HG03575 (cell line): Measurements from ENCODE around the gene DIAPH1.
A peak's percentile ranks its signal among the peaks of the same experiment; 100 is the strongest.

Experiments
- ATAC-seq: cut with Tn5 transposase; IDR thresholded peaks from one replicate; pipeline ENCODE4 v1.9.1; 2021; ENCODE audit not compliant: unreplicated experiment, insufficient number of reproducible peaks, low FRiP score; ENCODE audit errors: extremely low read depth

The DIAPH1 gene

DNA sequence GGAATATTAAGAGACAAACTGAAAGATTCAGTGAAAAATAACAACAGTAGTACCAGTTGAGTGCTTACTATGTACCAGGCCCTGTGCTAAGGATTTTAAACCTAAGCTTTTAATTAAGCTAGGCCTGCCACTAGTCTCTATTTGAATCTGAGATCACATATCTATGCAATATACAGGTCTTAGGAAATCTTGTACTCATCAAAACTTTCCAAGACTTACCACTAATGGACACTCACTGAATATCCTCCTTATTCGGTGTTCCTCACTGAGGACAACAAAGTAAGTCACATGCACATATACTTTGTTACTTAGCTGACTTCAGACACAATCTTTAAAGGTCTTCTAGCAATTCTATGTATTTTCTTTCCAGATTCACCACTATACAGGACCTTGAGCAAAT is 32.6 kb downstream of the DIAPH1 start:
- no peak for ATAC-seq

DNA sequence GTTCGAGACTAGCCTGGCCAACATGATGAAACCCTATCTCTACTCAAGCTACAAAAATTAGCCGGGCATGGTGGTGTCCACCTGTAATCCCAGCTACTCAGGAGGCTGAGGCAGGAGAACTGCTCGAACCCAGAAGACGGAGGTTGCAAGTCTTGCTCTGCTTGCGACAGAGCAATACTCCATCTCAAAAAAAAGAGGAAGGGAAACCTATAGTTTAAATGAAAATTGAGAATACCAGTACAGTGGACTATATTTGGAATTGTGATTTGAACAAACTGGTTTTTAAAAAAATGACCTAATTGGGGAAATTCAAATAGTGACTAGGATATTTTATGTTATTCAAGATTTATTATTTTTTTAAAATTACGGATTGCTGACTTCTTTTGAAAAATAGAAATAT is 33.2 kb downstream of the DIAPH1 start:
- ATAC-seq, result no peak

DNA sequence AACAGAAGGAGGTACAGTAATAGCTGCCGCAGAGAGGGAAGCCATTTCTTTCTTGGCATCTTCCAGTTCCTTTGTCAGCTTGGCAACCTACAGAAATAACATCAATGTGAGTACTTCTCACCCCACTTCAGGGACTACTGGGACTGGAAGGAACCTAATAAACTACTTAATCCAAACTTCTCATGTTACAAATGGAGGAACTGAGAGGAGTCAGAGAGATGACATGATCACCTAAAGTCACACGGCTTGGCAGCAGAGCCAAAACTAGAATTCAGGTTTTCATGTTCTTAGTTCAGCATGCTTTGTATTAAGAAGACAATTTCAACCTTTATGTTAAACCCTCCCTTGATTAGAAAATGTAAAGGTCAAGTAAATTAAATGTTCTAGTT is 44.7 kb downstream of the DIAPH1 start:
- ATAC-seq, result no peak

DNA sequence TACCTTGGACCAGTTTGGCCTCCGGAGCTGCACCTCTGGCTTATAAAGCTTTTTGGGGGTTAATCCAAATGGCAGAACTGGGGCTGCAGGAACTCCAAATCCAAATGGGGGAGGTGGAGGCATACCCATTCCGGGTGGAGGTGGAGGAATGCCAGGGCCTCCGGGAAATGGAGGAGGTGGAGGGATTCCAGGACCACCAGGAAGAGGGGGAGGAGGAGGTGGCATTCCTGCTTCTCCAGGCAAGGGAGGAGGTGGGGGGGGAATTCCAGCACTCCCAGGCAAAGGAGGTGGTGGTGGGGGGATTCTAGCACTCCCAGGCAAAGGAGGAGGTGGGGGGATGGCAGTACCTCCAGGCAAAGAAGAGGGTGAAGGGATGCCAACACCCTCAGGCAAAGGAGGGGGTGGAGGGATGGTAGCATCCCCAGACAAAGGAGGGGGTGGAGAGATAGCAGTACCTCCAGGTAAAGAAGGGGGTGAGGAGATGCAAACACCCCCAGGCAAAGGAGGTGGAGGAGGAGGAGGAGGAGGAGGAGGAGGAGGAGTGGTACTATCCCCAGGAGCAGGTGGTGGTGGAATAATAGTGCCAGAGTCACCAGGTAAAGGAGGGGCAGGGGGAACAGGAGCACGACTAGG is 45.2 kb downstream of the DIAPH1 start:
- no peak for ATAC-seq

DNA sequence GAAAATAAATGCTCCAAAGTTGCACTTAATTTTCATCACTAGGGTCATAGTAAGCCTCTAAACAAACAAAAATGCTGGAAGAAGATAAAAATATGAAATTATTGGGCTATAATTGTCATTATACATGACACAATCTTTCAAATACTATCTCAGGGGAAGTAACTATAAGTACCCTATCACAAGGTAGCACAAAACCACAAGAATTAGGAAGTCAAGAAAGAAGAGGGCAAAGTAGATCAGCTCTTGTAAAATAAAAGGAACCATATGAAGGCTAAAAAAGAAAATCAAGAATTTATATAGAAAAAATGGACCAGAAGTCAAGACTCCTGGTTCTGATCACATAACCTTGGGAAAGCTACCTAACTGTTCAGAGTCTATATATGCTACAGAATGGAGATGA is 48.1 kb downstream of the DIAPH1 start:
- no peak for ATAC-seq

DNA sequence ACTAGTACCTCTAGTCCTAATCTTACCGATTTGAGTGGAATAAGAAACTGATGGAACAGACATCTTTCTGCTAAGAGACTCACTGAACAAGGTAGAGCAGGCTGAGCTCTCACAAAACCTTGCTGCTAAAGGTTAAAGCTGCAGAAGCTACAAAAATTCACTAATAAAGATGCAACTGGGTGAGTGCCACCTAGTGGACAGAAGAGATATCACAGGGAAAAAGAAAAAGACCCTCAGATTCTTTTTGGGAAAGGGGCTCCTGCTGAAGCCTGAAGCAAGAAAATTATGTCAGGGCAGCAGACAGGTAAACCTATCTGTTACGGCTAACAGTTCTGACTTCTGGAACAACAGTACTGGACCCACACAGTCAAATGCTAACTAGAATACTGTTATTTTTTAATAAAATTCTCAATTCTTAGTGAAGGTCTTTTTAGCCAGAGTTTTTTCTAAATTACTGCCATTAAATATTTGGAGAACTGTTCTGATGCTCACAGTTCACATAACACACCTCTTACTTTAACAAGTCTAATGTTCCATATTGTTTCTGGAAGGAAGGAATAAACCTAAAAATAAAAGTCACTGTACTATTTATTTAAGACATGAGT is 51.2 kb downstream of the DIAPH1 start:
- no peak for ATAC-seq

DNA sequence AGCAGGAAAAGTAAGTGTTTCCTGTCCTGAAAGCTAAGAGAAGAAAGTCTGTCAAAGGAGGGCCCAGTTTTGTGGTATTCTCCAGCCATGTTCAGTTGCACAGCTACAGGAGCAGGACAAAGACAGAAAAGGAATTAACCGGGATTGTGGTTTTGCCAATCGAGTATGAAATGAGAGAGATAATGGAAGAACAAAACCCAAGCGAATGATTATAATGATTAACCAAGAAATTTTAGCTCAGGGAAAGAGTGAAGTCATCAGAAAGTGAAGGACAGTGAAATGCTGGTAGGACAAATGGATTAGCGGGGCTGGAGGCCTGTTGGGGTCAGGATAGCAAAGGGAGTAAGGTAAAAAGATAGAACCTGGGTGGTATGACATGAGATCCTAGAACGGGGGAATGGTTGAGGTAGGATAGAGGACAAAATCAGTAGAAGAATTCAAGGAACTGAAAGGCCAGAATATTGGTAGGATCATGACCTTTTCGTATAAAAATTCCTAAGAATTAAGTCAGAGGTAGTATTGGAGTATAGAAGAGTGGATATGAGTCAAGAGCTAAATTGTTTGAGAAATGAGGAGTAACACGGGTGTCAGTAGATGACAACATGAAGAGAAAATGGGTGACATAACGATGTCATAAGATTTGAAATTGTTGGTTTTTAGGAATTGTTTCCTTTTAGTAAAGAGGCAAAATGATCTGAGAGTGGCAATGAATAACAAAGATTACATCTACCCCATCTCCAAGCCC is 52.8 kb downstream of the DIAPH1 start:
- ATAC-seq, result no peak

DNA sequence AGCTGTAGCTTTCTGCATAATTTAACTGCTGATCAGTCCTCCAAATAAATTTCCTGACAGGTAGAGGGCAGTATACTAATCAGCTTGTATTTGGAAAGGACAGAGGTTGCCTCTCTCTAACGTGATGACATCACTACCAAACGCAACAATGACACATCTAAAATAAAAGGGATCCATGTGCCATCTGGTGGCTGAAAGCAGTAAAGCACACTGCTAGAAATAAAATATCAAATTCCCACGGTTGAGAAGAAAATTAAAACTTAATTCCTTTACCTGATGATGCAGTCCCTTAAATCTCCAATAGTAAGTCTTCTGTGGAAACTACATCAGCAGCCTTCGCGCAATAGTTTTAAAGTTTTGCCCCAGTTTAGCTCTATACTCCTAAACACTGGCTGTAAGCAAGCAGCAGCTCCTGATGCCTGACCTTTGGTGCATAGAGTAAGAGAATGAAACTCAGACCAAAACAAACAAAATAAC is 54.5 kb downstream of the DIAPH1 start:
- ATAC-seq, result peak; percentile 74

DNA sequence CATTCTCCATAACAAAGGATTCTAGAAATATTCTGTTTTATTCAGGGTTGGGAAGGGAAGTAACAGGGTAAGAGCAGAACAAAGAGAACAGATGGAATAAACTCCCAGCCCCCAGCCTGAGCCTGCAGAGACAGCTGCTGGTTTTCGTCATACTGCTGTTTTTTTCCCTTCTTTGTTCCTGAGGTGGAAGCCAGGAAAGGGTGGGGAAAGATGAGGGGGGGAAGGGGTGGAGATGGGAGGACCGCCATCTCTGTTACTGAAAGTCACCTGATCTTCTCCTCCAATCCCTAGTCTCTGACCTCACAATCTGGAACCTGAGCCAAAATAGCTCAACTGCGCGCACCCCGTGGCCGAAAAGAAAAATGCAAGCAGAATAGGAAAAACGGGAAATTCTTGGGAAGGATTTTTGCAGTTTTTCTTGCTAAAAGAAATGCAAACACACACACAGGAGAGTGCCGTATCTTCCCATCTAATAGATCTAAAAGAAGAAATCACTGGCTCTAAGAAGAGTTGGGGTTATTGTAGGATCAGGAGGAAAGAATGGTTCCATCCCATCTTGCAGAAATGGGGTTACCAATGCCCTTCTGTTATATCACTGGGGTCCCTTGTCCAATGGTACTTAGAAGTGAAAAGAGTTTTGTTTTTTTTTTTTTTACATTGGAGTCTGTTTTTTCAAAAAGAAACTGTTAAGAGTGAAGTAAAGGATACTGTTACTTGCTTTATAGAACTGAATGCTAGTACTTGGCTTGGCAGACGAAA is 57.9 kb downstream of the DIAPH1 start:
- no peak for ATAC-seq

DNA sequence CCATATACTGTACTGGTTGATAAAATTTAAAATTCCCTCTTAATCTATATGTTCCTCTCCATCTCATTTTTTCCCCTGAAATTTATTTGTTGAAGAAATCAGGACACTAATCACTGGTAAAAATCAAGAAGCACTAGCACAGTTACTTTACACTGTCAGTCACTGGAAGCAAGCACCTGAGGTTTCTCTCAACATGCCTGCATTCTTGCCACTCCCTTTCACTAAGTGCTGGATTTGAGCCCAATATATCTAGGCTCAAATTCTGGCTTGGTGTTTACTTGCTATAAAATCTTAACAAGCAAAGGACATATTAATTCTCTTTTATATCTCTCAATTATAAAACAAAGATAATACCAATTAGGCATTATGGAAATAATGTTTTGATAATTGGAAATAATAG is 58.6 kb downstream of the DIAPH1 start:
- ATAC-seq, result no peak

DNA sequence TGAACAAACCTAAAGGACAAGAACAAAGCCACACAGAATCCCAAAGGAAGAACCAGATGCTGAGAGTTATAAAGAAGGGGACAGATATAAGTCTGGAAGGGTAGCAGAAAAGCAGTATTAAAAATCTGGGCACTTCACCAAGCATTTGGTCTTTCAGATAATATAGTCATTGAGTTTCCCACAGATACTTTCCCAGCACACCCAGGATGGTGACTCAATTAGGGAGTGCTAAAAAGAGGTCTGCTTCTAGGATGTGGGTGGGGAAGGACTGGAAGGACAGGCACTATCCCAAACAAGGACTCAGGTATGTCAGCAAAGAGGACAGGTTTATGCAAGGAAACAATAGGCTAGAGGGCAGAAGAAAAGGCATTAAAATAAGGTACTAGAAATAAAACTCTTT is 59.3 kb downstream of the DIAPH1 start:
- ATAC-seq, result no peak

DNA sequence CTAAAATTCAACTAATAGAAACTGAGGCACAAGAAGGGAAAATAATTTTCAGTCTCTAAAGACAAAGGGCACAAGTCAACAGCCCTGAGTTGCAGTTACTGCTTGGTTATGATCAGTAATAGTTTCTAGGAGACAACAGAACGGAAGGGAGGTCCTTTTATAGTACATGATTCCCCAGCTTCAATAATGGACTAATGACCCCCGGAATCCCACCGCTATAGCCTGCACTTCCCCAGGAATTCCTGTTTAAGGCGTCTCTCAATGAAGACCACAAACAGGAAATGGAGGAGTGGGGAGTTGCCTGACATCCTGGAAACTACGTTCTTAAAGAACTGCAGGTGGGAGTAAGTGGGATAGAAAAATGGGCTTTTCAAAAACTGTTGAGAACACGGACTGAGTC is 60.6 kb downstream of the DIAPH1 start:
- no peak for ATAC-seq

DNA sequence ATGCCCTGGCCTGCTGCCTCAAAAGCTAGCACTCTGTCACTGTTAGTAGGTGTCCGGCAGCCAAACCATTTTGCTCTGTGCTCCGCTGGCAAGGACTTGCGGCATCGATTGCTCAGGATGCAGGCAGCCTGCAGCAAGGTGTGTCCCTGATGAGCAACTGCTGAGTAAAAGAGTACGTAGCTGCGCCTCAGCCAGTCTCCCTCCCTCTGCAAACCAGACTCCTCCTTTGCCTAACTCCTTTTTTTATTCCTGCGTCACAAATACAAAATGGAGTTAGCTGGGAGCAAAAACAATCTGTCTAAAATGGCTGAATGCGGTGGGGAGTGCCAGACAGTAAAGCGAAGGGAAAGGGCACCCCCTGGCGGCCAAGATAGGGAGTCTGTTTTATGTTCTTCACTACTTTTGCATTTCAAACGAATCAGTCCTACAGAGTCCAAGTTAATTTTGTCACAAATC is 61.1 kb downstream of the DIAPH1 start:
- no peak for ATAC-seq

DNA sequence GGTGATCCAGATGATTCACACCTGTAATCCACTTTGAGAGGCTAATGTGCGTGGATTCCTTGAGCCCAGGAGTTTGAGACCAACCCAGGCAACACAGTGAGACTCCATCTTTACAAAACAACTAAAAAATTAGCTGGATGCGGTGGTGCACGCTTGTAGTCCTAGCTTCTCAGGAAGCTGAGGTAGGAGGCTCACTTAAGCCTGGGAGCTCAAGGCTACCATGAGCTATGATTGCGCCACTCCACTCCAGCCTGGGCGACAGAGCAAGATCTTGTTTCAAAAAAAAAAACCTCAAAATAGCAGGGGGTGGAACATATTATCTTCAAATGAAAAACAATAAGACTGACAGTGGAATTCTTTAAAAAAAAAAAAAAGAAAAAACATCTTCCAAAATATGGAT is 70.9 kb downstream of the DIAPH1 start:
- ATAC-seq, result no peak

DNA sequence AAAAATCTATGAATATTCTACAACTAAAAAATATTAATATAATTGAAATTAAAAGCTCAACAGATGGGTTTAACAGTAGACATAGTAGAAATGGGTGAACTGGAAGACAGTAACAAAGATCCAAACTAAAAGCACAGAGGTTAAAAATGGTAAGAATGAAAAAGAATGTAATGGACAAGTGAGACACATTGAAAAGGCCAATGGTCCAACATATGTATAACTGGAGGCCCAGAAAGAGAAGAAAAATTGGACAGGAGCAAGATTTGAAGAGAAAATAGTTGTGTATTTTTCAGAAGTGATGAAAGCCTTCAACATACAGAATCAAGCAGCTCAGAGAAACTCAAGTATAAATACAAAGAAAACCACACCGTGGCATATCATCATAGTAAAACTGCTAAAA is 71.3 kb downstream of the DIAPH1 start:
- ATAC-seq, result no peak

DNA sequence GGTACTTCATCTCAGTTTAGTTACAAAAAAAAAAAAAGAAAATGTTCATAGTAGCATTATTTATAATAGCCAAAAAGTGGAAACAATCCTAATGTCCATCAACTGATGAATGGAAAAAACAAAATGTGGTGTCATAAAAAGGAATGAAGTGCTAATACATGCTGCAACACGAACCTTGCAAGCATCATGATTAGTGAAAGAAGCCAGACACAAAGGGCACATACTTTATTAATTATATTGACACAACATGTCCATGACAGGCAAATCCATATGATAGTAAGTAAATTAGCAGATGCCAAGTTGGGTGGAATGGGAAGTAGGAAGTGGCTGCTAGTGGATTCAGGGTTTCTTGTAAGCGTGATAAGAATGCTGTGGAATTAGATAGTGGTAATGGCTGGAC is 75.7 kb downstream of the DIAPH1 start:
- no peak for ATAC-seq

DNA sequence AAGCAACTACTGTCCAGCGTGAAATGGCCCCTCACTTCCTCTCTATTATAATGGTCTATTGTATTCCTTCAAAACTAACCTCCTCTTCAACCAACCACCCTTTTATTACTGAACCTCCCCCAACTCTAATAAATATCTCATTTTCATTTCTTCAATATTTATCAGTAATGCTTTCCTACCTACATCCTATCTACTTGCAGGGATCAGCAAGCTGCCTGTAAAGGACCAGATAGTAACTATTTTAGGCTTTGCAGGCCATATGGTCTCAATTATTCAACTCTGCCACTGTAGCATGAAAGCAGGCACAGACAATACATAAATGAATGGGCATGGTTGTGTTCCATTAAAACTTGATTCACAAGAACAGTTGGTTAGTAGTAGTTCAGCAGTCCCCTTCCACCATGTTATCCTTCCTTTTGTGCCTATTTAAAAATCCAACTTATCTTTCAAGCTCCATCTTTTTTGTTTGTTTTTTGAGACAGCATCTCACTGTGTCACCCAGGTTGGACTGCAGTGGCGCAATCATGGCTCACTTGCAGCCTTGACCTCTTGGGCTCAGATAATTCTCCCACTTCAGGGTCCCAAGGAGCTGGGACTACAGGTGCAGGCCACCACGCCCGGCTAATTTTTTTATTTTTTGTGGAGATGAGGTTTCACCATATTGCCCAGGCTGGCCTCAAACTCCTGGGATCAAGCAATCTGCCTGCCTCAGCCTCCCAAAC is 84.1 kb downstream of the DIAPH1 start:
- ATAC-seq, result no peak

DNA sequence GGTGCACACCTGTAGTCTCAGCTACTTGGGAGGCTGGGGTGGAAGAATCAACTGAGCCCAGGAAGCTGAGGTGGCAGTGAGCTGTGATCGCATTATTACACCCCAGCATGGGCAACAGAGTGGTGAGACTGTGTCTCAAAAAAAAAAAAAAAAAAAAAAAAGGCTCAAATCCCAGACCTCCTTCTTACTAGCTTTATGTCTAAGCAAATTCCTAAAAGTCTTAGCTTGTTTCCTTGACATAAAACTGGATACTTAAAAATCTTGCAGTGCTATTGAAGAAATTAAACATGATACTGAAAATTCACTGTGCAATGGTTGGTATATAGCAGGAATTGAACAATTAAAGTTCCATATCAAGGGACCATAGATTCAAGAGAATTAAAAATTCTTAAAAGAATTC is 84.9 kb downstream of the DIAPH1 start:
- no peak for ATAC-seq

DNA sequence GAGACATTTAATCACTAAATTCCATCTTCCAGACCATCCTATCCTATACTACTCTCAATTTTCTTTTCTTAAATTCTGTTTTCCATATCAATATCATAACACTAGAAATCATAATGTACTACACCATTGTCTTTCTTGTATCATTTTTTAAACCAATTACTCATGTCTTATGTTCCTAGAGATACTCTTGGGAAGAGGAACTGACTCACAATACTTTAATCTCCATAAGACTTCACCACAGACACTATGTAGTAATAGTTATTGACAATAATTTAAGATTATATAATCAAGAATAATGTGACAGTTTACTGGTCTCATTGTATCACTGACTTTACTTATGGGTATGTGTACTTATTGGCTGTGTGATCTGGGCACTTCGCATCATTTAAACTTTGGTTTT is 86.1 kb downstream of the DIAPH1 start:
- no peak for ATAC-seq
